ENCODE results near the gene USP49. TPM values are rescaled to one million over a fixed set of nuclear protein-coding genes. Genes with fewer than 3 reads are reported as not detected.
A peak's percentile ranks its signal among the peaks of the same experiment; 100 is the strongest.

USP49 gene
- total and polyA plus RNA-seq, 2 of the 13 experiments (the other 11 are each of a cell fraction or from before 2014, with no cell fraction given): 2.9 to 4.3 TPM

DNA sequence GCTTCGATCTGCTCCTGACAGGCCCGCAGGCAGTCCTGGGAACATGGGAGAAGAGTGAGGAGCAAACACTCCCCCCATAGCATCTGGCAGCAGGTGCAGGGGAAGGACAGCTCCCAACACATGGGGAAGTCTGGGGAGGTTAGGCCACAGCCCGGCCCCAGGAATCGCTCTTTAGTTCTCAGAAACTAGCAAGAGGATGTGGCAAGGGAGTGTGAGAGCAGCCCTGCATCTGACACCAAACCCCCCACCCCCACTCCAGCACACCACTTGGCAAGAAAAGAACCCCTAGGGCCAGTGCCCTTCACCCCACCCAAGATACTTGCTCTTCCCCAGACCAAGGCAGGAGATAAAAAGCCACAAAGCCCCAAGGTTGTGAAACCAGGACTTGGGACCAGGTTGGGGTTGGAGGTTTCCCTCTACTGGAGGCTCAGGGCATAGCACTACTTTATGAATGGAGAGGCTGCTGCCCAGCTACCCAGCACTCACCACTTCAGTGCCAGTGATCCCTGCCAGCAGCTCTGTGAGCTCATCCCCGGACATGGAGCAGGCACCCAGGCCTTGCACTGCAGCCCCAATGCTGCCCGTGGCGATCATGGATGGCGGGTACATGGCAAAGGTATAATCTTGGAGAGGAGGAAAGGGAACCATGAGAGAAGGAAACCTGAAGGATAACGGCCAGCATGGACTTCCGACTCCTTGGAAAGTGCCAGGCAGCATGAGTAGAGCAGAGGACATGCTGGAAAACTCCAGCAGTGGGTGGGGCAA lies 41.1 kb upstream of the USP49 start (continued):
- TF ChIP-seq, protein P1, sequence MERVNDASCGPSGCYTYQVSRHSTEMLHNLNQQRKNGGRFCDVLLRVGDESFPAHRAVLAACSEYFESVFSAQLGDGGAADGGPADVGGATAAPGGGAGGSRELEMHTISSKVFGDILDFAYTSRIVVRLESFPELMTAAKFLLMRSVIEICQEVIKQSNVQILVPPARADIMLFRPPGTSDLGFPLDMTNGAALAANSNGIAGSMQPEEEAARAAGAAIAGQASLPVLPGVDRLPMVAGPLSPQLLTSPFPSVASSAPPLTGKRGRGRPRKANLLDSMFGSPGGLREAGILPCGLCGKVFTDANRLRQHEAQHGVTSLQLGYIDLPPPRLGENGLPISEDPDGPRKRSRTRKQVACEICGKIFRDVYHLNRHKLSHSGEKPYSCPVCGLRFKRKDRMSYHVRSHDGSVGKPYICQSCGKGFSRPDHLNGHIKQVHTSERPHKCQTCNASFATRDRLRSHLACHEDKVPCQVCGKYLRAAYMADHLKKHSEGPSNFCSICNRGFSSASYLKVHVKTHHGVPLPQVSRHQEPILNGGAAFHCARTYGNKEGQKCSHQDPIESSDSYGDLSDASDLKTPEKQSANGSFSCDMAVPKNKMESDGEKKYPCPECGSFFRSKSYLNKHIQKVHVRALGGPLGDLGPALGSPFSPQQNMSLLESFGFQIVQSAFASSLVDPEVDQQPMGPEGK (CRISPR knock-in tag; IDR thresholded peaks at IDR 0.05): 0 out of 2 replicates have a peak, but pooled peaks have one; percentile 56
- no peak for TF ChIP-seq ZNF883 (CRISPR knock-in tag; IDR thresholded peaks at IDR 0.05; ENCODE audit: not compliant biosample characterization)
- peak; percentile 40; the same call in 1 of the 2 replicates for TF ChIP-seq CBFB (CRISPR knock-in tag; IDR thresholded peaks at IDR 0.05)
- no peak for TF ChIP-seq SMYD3 (CRISPR knock-in tag; IDR thresholded peaks at IDR 0.05)
- TF ChIP-seq ZNF589 (CRISPR knock-in tag; conservative IDR thresholded peaks at IDR 0.05): no peak
- TF ChIP-seq, protein P2, sequence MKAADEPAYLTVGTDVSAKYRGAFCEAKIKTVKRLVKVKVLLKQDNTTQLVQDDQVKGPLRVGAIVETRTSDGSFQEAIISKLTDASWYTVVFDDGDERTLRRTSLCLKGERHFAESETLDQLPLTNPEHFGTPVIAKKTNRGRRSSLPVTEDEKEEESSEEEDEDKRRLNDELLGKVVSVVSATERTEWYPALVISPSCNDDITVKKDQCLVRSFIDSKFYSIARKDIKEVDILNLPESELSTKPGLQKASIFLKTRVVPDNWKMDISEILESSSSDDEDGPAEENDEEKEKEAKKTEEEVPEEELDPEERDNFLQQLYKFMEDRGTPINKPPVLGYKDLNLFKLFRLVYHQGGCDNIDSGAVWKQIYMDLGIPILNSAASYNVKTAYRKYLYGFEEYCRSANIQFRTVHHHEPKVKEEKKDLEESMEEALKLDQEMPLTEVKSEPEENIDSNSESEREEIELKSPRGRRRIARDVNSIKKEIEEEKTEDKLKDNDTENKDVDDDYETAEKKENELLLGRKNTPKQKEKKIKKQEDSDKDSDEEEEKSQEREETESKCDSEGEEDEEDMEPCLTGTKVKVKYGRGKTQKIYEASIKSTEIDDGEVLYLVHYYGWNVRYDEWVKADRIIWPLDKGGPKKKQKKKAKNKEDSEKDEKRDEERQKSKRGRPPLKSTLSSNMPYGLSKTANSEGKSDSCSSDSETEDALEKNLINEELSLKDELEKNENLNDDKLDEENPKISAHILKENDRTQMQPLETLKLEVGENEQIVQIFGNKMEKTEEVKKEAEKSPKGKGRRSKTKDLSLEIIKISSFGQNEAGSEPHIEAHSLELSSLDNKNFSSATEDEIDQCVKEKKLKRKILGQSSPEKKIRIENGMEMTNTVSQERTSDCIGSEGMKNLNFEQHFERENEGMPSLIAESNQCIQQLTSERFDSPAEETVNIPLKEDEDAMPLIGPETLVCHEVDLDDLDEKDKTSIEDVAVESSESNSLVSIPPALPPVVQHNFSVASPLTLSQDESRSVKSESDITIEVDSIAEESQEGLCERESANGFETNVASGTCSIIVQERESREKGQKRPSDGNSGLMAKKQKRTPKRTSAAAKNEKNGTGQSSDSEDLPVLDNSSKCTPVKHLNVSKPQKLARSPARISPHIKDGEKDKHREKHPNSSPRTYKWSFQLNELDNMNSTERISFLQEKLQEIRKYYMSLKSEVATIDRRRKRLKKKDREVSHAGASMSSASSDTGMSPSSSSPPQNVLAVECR (CRISPR knock-in tag; IDR thresholded peaks at IDR 0.05; ENCODE audit: borderline replicate concordance): peak; percentile 19; the same call in 1 of the 2 replicates
- TF ChIP-seq, protein P3, sequence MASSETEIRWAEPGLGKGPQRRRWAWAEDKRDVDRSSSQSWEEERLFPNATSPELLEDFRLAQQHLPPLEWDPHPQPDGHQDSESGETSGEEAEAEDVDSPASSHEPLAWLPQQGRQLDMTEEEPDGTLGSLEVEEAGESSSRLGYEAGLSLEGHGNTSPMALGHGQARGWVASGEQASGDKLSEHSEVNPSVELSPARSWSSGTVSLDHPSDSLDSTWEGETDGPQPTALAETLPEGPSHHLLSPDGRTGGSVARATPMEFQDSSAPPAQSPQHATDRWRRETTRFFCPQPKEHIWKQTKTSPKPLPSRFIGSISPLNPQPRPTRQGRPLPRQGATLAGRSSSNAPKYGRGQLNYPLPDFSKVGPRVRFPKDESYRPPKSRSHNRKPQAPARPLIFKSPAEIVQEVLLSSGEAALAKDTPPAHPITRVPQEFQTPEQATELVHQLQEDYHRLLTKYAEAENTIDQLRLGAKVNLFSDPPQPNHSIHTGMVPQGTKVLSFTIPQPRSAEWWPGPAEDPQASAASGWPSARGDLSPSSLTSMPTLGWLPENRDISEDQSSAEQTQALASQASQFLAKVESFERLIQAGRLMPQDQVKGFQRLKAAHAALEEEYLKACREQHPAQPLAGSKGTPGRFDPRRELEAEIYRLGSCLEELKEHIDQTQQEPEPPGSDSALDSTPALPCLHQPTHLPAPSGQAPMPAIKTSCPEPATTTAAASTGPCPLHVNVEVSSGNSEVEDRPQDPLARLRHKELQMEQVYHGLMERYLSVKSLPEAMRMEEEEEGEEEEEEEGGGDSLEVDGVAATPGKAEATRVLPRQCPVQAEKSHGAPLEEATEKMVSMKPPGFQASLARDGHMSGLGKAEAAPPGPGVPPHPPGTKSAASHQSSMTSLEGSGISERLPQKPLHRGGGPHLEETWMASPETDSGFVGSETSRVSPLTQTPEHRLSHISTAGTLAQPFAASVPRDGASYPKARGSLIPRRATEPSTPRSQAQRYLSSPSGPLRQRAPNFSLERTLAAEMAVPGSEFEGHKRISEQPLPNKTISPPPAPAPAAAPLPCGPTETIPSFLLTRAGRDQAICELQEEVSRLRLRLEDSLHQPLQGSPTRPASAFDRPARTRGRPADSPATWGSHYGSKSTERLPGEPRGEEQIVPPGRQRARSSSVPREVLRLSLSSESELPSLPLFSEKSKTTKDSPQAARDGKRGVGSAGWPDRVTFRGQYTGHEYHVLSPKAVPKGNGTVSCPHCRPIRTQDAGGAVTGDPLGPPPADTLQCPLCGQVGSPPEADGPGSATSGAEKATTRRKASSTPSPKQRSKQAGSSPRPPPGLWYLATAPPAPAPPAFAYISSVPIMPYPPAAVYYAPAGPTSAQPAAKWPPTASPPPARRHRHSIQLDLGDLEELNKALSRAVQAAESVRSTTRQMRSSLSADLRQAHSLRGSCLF (CRISPR knock-in tag; IDR thresholded peaks at IDR 0.05; ENCODE audit: borderline replicate concordance): no peak
- TF ChIP-seq, protein P4, sequence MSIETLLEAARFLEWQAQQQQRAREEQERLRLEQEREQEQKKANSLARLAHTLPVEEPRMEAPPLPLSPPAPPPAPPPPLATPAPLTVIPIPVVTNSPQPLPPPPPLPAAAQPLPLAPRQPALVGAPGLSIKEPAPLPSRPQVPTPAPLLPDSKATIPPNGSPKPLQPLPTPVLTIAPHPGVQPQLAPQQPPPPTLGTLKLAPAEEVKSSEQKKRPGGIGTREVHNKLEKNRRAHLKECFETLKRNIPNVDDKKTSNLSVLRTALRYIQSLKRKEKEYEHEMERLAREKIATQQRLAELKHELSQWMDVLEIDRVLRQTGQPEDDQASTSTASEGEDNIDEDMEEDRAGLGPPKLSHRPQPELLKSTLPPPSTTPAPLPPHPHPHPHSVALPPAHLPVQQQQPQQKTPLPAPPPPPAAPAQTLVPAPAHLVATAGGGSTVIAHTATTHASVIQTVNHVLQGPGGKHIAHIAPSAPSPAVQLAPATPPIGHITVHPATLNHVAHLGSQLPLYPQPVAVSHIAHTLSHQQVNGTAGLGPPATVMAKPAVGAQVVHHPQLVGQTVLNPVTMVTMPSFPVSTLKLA (IDR thresholded peaks at IDR 0.05): no peak
- 0 out of 2 replicates have a peak, but pooled peaks have one; percentile 34 for TF ChIP-seq RXRA (CRISPR knock-in tag; IDR thresholded peaks at IDR 0.05)
- TF ChIP-seq HNRNPL (IDR thresholded peaks at IDR 0.05; ENCODE audit: low read depth, low read length): 0 out of 2 replicates have a peak, but pooled peaks have one; percentile 40
- TF ChIP-seq, protein P5, sequence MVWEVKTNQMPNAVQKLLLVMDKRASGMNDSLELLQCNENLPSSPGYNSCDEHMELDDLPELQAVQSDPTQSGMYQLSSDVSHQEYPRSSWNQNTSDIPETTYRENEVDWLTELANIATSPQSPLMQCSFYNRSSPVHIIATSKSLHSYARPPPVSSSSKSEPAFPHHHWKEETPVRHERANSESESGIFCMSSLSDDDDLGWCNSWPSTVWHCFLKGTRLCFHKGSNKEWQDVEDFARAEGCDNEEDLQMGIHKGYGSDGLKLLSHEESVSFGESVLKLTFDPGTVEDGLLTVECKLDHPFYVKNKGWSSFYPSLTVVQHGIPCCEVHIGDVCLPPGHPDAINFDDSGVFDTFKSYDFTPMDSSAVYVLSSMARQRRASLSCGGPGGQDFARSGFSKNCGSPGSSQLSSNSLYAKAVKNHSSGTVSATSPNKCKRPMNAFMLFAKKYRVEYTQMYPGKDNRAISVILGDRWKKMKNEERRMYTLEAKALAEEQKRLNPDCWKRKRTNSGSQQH (CRISPR knock-in tag; IDR thresholded peaks at IDR 0.05; ENCODE audit: low read depth): no peak
- TF ChIP-seq STAG1 (CRISPR knock-in tag; IDR thresholded peaks at IDR 0.05): peak; percentile 69
- TF ChIP-seq AHR (CRISPR knock-in tag; IDR thresholded peaks at IDR 0.05): 0 out of 2 replicates have a peak, but pooled peaks have one; percentile 13
